ENCODE data around the gene ILRUN.

GRCh38 chr6:34661357-34661756 lies 35.2 kb downstream of the ILRUN start:
- no peak for TF ChIP-seq CBX1 (IDR thresholded peaks at IDR 0.05; ENCODE audit: low read depth)
- TF ChIP-seq TCF7L2 (IDR thresholded peaks at IDR 0.05; ENCODE audit: low read depth, low read length) = no peak
- TF ChIP-seq PRPF4 (IDR thresholded peaks at IDR 0.05; ENCODE audit: insufficient read depth, low read depth, low read length, poor library complexity, severe bottlenecking) = no peak
- TF ChIP-seq ZNF512 (tag; IDR thresholded peaks at IDR 0.05) = no peak
- TF ChIP-seq CTCF (IDR thresholded peaks at IDR 0.05 in 2 of 3, conservative IDR thresholded peaks at IDR 0.05 in 1 of 3; ENCODE audit: insufficient read depth in 2 of 3, low read depth in 1 of 3, low read length in 3 of 3) = no peak
- no peak for TF ChIP-seq TAF1 (IDR thresholded peaks at IDR 0.05; ENCODE audit: control insufficient read depth, extremely low read depth, insufficient read depth, low read length, severe bottlenecking)
- TF ChIP-seq POLR2A (conservative IDR thresholded peaks at IDR 0.05) = no peak

Data from K562 (cell line).